Omental fat pad (tissue), 4 donors: ENCODE data around the gene CAMK1D. TPM values are rescaled to one million over a fixed set of nuclear protein-coding genes. Genes with fewer than 3 reads are reported as not detected.

Source experiments
- ATAC-seq: fragments of 150-250 bp; one replicate; pipeline ENCODE4 v1.9.1; 2016; ENCODE audit warnings: mild to moderate bottlenecking, moderate library complexity; ENCODE audit not compliant: low FRiP score
- DNase-seq: peaks from one replicate; pipeline ENCODE4 v3.0.0-alpha.2; 2019; ENCODE audit warnings: low spot score
- total RNA-seq, 4 donors: library from RNA; depleted of rRNA; stranded (reverse); fragments of >200 nt; gene quantifications; one replicate each; pipeline ENCODE4 v1.1.0, GENCODE V29; 2016
- TF ChIP-seq, protein P1 (sequence below), 3 donors: fragments of 450-650 bp; IDR thresholded peaks; one replicate each; pipeline ENCODE4 v1.5.1; 2016 to 2017; ENCODE audit warnings: antibody characterized with exemption in 3 of 3, mild to moderate bottlenecking in 3 of 3, moderate library complexity in 2 of 3

Gene CAMK1D
- total RNA-seq, 4 donors from 2014 or later, result 6.0 to 15.8 (median 8.8) TPM

DNA sequence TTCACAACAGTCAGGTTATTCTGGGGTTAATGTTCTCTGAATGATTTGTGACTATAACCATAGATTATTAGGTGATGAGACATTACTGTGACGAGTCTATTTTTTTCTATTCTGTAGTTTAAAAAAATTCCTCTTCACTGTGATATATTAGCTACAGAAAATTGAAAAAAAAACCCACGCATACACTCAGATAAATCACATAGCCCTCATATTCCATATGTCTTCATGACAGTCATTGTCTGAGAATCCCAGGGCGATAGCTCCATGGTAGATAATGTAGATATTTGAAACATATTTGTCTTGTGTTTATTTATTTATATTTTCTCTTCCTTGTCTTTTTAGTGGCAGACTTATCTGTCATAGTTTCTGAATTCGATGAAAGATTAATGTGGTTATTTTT lies 110.0 kb downstream of the CAMK1D start:
- no peak for ATAC-seq
- TF ChIP-seq, protein P1, sequence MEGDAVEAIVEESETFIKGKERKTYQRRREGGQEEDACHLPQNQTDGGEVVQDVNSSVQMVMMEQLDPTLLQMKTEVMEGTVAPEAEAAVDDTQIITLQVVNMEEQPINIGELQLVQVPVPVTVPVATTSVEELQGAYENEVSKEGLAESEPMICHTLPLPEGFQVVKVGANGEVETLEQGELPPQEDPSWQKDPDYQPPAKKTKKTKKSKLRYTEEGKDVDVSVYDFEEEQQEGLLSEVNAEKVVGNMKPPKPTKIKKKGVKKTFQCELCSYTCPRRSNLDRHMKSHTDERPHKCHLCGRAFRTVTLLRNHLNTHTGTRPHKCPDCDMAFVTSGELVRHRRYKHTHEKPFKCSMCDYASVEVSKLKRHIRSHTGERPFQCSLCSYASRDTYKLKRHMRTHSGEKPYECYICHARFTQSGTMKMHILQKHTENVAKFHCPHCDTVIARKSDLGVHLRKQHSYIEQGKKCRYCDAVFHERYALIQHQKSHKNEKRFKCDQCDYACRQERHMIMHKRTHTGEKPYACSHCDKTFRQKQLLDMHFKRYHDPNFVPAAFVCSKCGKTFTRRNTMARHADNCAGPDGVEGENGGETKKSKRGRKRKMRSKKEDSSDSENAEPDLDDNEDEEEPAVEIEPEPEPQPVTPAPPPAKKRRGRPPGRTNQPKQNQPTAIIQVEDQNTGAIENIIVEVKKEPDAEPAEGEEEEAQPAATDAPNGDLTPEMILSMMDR (IDR thresholded peaks at IDR 0.05), result no peak

DNA sequence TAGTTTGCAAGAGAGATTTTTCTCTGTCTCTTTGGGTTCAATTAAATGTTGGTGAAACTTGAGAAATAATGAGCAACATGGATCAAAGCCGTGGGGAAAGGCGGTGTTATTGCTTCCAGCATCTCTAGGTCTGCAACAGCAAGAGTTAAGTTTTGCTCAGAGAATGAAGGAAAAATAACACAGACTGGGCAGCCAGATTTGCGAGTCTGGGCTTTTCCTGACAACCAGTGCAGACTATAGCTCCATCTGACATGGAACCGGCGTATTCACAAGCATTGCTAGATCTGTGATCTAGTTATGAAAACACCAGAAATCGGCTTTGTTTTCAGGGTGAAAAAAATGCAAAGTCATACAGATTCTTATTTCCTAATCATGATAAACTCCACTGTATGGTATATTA lies 110.4 kb downstream of the CAMK1D start:
- DNase-seq (no peak), ATAC-seq (no peak)
- TF ChIP-seq, protein P1 (IDR thresholded peaks at IDR 0.05), result no peak

More for the DNA sequence above, 110.0 kb downstream of the CAMK1D start:
- DNase-seq, result no peak

DNA sequence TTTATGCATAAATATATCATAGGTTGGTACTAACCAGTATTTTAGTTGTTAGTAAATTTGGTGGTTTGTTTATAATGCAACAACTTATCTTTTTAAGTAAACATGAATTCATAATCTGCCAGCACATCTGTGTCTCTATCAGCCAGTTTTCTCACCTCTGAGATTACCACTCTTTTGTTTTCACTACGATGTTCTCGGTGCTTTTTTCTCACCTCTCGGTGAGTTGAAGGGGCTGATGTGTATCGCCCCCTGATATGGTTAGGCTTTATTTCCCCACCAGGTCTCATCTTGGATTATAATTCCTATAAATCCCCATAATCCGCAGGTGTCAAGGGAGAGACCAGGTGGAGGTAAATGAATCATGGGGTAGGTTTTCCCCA lies 114.1 kb downstream of the CAMK1D start:
- DNase-seq (no peak), ATAC-seq (no peak)
- TF ChIP-seq, protein P1 (IDR thresholded peaks at IDR 0.05), result no peak

DNA sequence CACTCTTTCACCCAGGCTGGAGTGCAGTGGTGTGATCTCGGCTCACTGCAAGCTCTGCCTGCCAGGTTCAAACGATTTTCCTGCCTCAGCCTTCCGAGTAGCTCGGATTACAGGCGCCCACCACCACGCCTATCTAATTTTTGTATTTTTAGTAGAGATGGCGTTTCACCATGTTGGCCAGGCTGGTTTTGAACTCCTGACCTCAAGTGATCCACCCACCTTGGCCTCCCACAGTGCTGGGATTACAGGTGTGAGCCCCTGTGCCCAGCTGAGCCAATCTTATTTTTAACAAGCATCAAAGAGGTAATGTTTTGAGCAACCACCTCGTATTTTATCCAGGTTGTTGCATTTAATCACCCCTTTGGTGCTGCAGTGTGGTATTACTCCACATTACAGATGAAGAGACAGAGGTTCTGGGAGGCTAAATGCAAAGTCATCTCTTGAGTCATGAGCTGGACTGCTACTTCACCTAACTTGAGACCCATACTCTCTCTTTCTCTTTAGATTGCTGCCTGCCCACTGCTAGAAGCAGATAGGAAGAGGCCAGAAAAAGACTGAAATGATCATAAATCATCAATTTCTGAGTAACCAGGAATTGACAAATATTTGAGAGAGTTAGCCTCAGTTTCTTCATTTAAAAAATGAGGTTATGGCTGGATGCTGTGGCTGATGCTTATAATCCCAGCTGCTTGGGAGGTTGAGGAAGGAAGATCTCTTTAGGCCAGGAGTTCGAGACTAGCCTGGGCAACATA lies 116.2 kb downstream of the CAMK1D start:
- TF ChIP-seq, protein P1 (IDR thresholded peaks at IDR 0.05), result no peak
- DNase-seq (no peak), ATAC-seq (no peak)

DNA sequence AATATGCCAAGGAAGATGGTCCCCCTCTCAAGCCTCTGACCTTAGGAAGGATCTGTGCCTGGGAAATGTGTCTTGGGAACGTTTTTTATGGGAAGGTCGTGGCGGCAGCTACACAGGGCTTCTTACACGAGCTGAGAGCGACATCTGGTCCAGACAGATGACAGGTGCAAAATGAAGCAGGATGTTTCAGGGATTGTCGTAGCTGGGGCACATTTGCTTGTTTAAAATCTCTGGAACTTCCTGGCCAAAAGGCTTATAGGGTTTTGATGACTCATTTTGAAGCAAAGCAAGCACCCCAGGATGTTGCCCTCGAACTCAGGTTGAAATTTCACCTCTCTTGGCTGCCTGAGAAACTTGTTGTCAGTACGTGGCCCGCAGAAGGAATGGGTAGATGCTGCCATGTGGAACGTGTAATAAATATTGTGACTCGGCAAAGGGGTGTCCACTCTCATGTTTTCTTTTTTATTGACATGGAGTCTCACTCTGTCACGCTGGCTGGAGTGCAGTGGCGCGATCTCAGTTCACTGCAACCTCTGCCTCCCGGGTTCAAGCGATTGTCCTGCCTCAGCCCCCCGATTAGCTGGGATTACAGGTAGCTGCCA lies 117.5 kb downstream of the CAMK1D start:
- TF ChIP-seq, protein P1 (IDR thresholded peaks at IDR 0.05), result no peak
- DNase-seq, result no peak
- no peak for ATAC-seq

DNA sequence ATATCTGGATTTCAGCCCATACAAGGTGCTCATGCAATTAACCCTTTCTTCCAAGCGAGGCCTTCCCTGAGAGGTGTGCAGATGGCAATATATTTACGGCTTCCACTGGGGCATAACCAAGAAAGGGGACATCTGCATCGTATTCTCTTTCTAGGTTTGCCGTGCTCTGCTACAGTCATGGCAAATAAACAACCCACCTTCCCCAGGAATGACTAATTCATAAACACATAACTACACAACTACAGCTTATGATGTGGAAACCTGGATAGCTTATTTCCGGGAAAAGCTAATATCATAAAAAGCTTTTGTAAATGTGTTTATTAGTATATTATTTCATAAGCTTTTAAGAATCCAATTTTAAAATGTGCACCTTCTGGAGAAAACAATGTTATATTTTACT lies 120.0 kb downstream of the CAMK1D start:
- TF ChIP-seq, protein P1 (IDR thresholded peaks at IDR 0.05), result no peak

DNA sequence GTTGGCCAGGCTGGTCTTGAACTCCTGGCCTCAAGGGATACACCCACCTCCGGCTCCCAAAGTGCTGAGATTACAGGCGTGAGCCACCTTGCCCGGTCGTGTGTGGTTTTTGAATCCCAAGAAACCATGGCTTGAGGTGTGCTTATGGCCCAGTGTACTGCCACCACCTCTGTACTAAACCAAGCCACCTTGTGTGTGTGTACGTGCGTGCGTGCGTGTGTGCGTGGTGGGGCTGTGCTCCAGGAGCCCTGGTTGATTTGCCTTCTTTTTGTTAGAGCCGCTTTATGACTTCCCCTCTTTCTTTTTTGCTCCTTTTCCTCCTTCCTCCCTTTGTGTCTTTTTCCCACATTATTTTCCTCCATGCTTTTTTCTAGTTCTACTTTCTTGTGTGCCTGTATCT lies 121.4 kb downstream of the CAMK1D start:
- TF ChIP-seq, protein P1 (IDR thresholded peaks at IDR 0.05), result no peak
- ATAC-seq (no peak), DNase-seq (no peak)

More for the DNA sequence above, 120.0 kb downstream of the CAMK1D start:
- no peak for DNase-seq
- ATAC-seq, result no peak
